Measurements from ENCODE around the gene ASB2.

- TF ChIP-seq CTCF (optimal IDR thresholded peaks at IDR 0.05 in 1 of 3, IDR thresholded peaks at IDR 0.05 in 1 of 3, conservative IDR thresholded peaks at IDR 0.05 in 1 of 3; ENCODE audit: extremely low read depth in 1 of 3, insufficient read depth in 2 of 3, low read length in 3 of 3) (no peak), EZH2 (IDR thresholded peaks at IDR 0.05; ENCODE audit: low read length) (no peak)
These were observed 24.6 kb upstream of the ASB2 start for GRCh38 chr14:94001016-94001415.

All from keratinocyte (primary cell).